GM18858 (cell line): ENCODE data around the gene ZBTB12.
"Not testable (repeated sequence)": the region's sequence is repeated elsewhere in the genome, so short reads cannot be mapped to it uniquely, and the experiment has no call there.

ENCODE experiments used
- ATAC-seq: cut with Tn5 transposase; IDR thresholded peaks from one replicate; pipeline ENCODE4 v1.9.1; 2021; ENCODE audit not compliant: unreplicated experiment

The ZBTB12 gene

DNA sequence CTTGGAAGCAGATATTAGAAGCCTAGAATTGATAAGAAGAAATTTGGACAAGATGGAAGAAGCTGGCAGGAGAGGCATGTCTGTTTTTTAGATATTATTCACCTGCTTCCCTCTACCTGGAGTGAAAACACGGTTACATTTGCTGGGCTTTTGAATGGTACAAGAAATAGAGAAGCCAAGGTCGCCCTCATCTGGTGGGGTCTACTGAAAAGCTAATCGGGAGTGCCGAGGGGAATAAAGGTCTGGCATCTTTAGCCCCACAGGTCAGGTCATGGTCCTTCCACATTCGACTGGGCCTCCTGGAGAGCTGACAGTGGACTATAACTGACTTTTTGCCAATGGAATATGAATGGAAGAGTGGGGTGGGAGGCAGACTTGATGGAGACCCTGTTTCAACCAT lies 21.1 kb upstream of the ZBTB12 start:
- ATAC-seq = no peak

DNA sequence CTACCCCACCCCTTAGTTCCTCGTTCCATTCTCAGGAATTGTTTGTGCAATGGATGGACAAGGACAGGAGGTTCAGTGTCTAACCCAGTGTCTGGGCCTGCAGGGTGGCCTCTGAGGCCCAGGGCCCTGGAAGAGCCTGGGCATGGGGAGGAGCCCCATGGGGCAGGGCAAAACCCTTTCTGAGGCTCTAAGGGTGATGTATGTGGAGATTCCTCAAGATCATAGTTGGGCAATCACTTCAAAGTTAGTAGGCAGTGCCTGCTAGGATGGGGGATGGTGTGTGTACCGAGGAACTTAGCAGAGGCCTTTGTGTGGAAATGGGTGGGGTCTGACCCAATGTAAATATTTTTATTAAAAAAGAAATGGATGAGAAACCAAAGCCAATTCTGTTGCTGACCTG lies 18.9 kb upstream of the ZBTB12 start:
- ATAC-seq = no peak

DNA sequence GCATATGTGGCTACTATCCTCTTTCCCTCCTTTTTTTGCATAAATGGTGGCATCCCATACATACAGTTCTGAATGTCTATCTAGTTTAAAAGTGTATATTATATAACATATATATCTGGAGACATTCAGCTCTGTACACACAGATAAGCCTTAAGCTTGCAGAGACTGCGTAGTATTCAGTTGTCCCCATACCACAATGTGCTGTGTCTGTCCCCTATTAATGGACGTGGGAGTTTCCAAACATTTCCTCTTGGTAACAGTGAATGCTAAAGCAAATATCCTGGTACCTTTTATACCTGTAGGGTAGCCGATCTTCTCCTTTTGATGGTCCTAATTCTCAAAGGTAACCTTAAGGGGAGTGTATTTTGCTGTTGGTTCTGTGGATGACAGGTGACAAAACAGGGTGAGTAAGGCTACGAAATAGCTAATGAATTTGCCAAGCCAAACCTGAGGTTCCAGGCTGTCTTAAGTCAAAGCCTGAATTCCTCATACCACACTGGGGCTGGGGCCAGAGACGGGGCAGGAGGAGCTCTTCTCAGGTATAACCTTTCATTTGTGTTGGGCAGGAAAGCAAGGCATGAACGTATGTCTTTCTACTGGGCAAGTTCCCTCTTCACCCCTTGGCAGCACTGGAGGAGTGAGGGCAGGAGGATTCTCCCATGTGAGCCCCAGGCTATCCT lies 17.9 kb upstream of the ZBTB12 start:
- no peak for ATAC-seq

DNA sequence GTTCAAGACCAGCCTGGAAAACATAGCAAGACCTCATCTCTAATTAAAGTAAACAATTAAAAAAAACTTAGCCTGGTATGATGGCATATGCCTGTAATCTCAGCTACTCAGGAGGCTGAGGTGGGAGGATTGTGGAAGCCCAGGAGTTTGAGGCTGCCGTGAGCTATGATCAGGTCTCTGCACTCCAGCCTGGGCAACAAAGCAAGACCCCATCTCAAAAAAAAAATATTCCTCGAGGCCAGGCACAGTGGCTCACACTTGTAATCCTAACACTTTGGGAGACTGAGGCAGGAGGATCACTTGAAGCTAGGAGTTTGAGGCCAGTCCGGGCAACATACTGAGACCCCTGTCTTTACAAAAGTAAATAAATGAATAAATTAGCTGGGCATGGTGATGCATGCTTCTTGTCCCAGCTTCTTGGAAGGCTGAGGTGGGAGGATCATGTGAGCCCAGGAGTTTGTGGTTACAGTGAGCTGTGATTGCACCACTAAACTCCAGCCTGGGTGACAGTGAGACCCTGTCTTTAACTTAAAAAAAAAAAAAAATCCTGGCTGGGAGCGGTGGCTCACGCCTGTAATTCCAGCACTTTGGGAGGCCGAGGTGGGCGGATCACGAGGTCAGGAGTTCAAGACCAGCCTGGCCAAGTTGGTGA lies 16.3 kb upstream of the ZBTB12 start:
- ATAC-seq = no peak

DNA sequence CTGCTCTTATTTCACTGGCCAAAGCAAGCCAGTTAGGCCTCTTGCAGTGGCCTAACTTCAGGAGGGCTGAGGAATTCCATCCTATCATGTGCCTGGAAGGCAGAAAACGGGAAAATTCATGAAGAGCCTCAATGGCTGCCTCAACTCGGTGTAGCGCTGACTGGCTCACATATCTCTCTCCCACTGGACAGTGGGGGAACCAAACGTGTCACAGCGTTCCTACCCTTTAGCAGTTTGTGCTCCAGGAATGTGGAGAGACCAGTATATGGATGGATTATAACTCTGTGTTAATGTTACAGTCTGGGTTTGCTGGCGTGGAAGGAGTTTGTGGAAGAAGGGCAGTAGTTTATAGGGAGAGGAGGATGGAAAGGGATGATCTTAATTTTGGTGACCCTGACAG lies 13.9 kb upstream of the ZBTB12 start:
- no peak for ATAC-seq

DNA sequence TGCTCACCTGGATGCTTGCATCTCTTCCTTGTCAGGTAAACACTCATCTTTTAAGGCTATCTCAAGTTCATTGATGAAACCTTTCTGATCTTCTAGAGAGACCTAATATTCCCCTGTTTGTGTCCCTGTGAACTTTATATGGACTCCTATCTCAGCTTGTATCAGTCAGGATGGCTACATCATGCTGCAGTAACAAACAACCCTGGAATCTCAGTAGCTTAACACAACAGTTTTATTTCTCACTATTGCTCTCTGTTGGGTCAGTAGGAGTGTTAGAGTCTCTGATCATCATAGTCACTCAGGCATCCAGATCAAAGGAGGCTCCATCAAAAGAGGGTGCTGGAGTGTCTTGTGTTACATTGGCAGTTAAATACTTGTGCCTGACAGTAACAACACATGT lies 13.5 kb upstream of the ZBTB12 start:
- no peak for ATAC-seq

DNA sequence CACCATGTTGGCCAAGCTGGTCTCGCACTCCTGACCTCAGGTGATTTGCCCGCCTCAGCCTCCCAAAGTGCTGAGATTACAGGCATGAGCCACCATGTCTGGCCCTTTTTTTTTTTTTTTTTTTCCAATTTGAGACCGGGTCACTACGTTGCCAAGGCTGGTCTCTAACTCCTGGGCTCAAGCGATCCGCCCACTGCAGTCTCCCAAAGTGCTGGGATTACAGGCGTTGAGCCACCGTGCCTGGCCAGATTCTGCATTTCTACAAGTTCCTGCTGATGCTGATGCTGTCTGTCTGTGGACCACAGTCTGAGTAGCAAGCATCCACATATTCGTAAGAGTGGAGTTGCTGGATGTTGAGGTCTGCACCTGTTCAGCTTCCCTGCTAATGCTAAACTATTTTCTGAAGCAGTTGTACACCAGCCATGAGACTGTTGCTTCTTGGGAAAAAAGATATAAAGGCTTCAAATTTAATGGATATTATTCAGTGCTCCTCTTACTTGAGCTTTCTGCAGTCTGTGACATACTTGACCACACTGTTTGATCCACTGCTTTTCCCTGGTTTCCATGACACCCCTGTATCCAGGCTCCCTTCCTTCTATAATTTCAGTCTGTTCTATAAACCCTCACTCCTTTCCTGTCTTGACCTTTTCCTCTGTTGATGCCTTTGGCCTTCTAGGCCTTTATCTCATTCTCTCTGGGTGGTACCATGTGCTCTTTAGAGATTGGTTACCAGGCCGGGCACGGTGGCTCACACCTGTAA lies 10.1 kb upstream of the ZBTB12 start:
- ATAC-seq = no peak

DNA sequence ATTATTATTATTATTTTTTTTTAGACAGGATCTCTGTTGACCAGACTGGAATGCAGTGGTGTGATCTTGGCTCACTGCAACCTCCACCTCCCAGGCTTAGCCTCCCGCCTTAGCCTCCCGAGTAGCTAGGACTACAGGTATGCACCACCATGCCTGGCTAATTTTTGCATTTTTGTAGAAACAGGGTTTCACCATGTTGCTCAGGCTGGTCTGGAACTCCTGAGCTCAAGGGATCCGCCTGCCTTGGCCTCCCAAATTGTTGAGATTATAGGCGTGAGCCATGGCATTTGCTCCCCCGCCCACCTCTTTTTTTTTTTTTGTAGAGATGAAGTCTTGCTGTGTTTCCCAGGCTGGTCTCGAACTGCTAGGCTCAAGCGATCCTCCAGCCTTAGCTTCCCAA lies 7.4 kb upstream of the ZBTB12 start:
- not testable (repeated sequence) for ATAC-seq

DNA sequence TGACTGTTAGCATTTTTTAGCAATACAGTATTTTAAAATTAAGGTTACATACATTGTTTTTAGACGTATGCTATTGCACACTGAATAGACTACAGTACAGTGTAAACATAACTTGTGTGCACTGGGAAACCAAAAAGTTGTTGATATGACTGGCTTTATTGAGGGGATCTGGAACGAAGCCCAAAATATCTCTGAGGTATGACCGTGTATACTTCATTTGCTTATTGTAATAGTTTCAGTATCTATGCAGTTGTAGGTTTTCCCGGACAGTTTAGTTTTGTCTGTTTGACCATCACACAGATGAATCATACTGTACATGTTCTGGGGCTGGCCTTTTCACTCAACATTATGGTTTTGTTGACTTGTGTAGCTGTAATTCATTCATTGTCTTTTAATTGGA lies 6.9 kb upstream of the ZBTB12 start:
- ATAC-seq = peak; percentile 78

DNA sequence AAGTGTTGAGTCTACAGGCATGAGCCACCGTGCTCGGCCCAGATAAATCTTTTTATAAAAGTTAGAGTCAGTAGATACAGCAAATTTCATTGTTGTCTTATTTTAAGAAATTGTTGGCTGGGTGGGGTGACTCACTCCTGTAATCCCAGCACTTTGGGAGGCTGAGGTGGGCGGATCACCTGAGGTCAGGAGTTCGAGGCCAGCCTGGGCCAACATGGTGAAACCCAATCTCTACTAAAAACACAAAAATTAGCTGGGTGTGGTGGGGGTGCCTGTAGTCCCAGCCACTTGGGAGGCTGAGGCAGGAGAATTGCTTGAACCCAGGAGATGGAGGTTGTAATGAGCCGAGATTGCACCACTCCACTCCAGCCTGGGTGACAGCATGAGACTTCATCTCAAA lies 6.4 kb upstream of the ZBTB12 start:
- not testable (repeated sequence) for ATAC-seq

DNA sequence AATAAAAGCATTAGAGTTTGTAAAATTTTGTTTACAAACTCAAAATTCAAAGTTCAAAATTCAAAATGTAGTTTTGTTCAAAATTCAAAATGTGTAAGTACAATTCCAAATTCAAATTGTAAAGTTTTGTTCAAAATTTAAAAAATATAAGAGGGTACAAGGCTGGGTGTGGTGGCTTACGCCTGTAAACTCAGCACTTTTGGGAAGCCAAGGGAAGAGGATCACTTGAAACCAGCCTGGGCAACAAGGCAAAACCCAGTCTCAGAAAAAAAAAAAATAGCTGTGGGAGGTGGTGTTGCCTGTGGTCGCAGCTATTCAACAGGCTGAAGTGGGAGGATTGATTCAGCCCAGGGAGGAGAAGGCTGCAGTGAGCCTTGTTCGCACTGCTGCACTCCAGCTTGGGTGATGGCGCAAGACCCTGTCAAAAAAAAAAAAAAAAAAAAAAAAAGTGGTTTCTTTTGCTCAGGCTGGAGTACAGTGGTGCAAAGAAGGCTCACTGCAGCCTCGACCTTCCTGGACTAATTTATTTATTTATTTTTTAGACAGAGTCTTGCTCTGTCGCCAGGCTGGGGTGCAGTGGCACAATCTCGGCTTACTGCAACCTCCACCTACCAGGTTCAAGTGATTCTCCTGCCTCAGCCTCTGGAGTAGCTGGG lies 5.4 kb upstream of the ZBTB12 start:
- no peak for ATAC-seq

DNA sequence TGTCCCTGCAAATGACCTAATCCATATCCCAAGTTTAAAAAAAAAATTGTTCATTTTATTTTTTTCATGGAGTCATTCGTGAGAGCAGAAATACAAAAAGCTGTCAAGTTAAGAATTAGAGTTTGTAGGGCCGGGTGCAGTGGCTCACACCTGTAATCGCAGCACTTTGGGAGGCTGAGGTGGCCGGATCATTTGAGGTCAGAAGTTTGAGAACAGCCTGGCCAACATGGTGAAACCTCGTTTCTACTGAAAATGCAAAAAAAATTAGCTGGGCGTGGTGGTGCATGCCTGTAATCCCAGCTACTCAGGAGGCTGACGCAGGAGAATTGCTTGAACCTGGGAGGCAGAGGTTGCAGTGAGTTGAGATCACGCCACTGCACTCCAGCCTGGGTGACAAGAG lies 4.8 kb upstream of the ZBTB12 start:
- not testable (repeated sequence) for ATAC-seq

DNA sequence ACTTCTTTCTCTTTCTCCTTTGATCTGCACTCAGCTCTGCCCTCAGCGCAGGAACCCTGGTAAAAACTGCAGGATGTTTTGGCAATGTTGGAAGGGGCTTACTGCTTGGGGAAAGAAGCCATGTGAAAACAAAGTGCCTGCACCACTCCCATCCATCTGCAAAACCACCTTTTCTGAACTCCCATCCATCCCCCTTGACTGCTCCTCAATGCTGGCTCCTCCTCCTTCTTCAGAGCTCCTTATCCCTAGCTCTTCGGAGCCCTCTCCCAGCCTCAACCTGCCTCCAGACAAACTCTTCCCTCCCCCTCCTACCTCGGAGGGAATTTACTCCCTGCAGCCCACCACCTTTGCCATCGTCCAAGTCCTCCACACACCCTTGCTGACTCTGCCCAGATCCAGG lies 4.2 kb upstream of the ZBTB12 start:
- ATAC-seq = no peak

DNA sequence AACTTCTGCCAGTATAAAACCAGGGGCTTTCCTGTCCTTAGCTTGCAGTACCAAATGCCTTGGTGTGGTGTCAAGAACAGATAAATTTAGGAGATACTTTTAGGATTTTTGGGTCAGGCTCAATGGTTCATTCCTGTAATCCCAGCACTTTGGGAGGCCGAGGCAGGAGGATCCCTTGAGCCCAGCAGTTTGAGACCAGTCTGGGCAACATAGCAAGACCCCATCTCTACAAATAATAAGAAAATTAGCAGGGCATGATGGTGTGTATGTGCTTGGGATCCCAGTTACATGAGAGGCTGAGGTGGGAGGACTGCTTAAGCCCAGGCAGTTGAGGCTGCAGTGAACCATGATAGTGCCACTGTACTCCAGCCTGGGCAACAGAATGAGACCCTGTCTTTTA lies 3.2 kb upstream of the ZBTB12 start:
- ATAC-seq = no peak

DNA sequence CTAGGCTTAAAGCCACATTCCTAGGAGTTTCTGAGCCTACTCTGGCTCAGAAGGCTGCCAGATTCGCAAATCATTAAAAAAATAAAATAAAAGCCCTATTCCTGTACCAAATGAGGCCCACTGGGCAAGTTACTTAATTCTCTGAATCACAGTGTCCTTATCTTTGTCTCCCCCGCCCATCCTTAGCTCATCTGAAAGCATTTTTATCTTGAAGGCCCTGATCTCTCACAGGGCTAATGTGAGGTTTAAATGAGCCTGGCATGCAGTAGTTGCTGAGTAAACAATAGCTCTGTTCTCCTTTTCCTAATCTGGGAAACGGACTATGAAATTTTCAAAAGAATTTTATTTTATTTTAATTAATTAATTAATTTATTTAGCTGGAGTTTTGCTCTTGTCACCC lies 2.1 kb upstream of the ZBTB12 start:
- ATAC-seq = no peak

DNA sequence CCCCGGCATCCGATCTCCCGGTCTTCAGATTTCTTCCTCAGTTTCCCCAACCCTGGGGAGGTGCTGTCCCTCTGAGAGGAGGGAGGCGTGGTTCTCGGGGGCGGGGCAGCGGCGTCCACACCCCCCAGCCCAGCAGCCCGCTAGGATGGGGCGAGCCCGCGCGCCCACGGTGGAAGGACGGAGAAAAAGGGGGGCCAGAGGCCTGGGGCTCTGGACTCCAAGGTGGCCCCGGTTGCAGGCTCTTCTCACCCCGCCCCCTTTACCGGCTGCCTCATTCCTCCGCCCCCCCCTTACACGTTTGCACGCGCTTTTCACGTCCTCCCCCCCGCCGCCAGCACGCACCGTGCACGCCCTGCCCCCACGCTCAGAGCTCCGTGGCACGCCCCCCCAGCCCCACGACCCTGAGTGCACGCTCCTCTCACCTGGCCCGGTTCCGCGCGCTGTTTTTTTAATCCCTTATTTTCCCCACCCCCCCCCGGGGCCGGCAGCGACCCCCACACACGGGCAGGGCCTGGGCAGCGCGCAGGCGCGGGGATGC lies 402 bp downstream of the ZBTB12 start:
- no peak for ATAC-seq

DNA sequence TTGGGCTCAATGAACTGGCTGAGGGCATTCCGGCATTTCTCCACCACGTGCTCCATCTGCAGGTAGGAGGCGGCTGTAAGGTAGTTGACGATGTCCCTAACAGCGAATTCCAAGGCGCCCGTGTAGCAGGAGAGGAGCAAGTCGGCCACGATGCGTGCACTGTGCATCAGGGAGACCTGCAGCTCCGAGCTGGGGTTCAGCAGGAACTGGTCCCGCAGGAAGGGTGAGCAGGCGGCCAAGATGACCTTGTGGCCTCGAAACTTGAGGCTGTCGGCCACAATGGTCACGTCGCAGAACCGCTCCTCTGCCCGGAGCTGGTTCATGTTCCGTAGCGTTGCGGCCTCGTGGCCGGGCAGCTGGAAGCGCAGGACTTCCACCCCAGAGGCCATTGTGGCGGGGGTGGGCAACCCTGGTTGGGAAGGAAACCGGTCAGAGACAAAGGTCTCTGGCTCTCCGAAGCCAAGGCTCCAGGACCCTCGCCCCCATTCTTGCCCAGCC lies 920 bp downstream of the ZBTB12 start:
- no peak for ATAC-seq

DNA sequence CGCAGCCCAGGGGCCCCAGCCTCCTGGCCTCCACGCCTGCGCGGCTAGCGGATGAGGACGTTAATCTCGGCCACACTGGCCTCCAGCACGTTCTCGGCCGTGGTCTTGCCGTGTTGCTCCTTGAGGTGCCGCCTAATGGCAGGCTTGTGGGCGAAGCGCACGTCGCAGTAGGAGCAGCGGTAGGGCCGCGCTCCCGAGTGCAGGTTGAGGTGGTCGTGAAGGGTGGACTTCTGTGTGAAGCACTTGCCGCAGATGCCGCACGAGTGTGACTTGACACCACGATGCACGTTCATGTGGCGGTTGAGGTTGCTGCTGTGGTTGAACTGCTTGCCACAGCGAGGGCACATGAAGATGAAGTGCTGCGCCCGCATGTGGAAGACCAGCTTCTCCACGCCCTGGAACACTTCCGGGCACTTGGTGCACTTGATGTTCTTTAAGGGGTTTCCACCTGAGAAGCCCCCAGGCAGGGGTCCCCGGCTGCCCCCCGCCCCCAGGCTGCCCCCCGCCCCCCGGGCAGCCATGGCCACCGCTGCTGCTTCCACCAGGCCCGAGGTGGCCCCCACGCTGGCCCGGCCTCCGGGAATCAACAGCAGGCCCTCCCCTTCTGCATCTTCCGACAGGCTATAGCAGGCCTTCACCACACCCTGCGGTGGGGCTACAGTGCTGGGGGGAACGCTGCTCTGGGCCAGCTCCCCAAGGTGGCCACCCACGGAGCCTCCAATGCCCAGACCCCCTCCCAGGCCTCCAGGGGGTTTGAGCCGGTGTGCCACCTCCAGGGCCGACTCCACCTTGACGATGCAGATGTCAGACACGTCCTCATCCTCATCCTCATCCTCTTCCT lies 1.8 kb downstream of the ZBTB12 start:
- ATAC-seq = no peak

DNA sequence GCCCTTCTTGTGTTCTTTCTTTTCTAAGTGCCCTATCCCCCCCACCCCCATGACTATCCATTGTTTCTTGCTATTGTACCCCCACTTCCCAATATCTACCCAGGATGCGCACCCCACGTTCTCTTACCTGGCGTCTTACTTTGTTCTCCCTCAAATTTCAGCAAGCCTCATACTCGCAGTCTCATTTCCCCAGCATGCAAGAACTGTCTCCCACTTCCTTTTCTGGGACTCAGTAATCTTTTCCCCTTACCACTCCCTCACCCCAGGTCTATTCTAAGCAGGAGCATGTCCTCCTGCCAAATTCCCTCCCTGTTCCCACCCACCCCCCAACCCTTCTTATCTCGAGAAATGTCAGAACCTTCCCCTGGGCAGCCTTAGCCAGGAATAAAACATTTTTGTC lies 2.7 kb downstream of the ZBTB12 start:
- ATAC-seq = no peak

DNA sequence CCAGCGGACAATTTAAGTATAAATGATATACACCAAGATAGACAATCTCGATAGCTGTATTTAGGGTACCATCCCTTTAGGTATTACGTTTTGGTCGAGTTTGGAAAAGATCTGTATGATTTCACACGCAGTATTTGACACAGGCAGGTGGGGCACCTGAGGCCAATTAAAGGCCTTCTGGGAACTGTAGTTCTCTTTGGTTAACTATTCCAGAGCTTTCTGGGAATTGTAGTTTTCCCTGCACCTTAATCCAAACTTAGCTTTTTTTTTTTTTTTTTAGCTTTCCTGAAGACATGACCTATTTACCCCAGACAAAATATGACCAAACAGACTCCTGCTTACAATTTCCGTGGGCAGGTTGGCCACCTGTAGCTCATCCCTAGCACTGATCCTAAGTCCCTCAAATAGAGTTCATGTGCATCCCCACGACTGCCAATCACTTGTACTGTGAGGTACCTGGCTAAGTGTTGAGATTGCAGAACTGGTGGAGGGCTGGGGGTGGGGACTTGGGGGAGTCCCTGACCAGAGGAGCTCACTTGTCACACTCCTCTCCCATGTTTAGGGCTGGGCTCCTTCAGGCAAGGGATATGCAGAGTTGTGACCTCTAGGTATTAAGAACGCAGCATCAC lies 3.4 kb downstream of the ZBTB12 start:
- ATAC-seq = no peak
